ENCODE data around the gene HNRNPA3.
"Not testable (repeated sequence)": the region's sequence is repeated elsewhere in the genome, so short reads cannot be mapped to it uniquely, and the experiment has no call there.

GRCh38 chr2:177219787-177220186, 7.2 kb downstream of the HNRNPA3 start:
- not testable (repeated sequence) for TF ChIP-seq ZNF274 (IDR thresholded peaks at IDR 0.05; ENCODE audit: low read depth, low read length); YY1 (IDR thresholded peaks at IDR 0.05; ENCODE audit: insufficient read depth, insufficient read length); SUZ12 (IDR thresholded peaks at IDR 0.05; ENCODE audit: extremely low read depth, insufficient read depth, insufficient read length)
